GM23338 (cell line): Measurements from ENCODE around the gene MAPK13. TPM values are rescaled to one million over a fixed set of nuclear protein-coding genes. Genes with fewer than 3 reads are reported as not detected.

Experiments
- ATAC-seq: fragments of 200-7000 bp; cut with Tn5 transposase; 3 replicates; pipeline ENCODE4 v1.9.1; 2020
- DNase-seq: peaks from one replicate; pipeline ENCODE4 v3.0.0-alpha.2; 2015; ENCODE audit warnings: low spot score
- H2AFZ ChIP-seq: fragments of 200-600 bp; sonication (generic); 2 replicates; pipeline ENCODE4 v1.8.0; 2016; ENCODE audit warnings: antibody characterized with exemption, mild to moderate bottlenecking, moderate library complexity
- H3F3A ChIP-seq: fragments of 200-600 bp; sonication (generic); replicated peaks from 2 replicates; pipeline ENCODE4 v1.8.0; 2017; ENCODE audit warnings: antibody characterized with exemption, mixed run types, low read depth
- H3K27ac ChIP-seq: fragments of 200-600 bp; sonication (generic); 2 replicates; pipeline ENCODE4 v1.6.1; 2016; ENCODE audit warnings: low read depth
- H3K27me3 ChIP-seq: fragments of 200-600 bp; sonication (generic); 2 replicates; pipeline ENCODE4 v1.8.0; 2016; ENCODE audit warnings: mild to moderate bottlenecking, mixed run types, moderate library complexity; ENCODE audit not compliant: insufficient read depth
- H3K36me3 ChIP-seq: fragments of 200-600 bp; sonication (generic); 2 replicates; pipeline ENCODE4 v1.8.0; 2016; ENCODE audit warnings: mild to moderate bottlenecking; ENCODE audit not compliant: insufficient read depth
- H3K4me1 ChIP-seq: fragments of 200-600 bp; sonication (generic); 2 replicates; pipeline ENCODE4 v1.8.0; 2016; ENCODE audit warnings: mild to moderate bottlenecking, moderate library complexity; ENCODE audit not compliant: insufficient read depth
- H3K4me2 ChIP-seq: fragments of 200-600 bp; sonication (generic); 2 replicates; pipeline ENCODE4 v1.7.1; 2017; ENCODE audit warnings: mixed run types
- H3K4me3 ChIP-seq: fragments of 200-600 bp; sonication (generic); 2 replicates; pipeline ENCODE4 v1.6.1; 2016; ENCODE audit warnings: mixed run types
- H3K79me2 ChIP-seq: fragments of 200-600 bp; sonication (generic); replicated peaks from 2 replicates; pipeline ENCODE4 v1.8.0; 2017; ENCODE audit warnings: mild to moderate bottlenecking; ENCODE audit not compliant: insufficient read depth
- H3K9me2 ChIP-seq: fragments of 200-600 bp; sonication (generic); 2 replicates; pipeline ENCODE4 v1.8.0; 2017; ENCODE audit not compliant: insufficient read depth
- H4K20me1 ChIP-seq: fragments of 200-600 bp; sonication (generic); replicated peaks from 2 replicates; pipeline ENCODE4 v1.8.0; 2017; ENCODE audit warnings: mild to moderate bottlenecking; ENCODE audit not compliant: insufficient read depth
- H3K27ac Mint-ChIP-seq: 2 replicates; pipeline ENCODE4 v1.8.0; 2020; ENCODE audit warnings: inconsistent platforms, mild to moderate bottlenecking, moderate library complexity, mixed read lengths
- H3K27me3 Mint-ChIP-seq: 3 replicates; pipeline ENCODE4 v1.8.0; 2022; ENCODE audit warnings: low read depth, mild to moderate bottlenecking, moderate library complexity, mixed read lengths, inconsistent platforms; ENCODE audit not compliant: insufficient read depth, poor library complexity
- H3K36me3 Mint-ChIP-seq: 3 replicates; pipeline ENCODE4 v1.8.0; 2021; ENCODE audit warnings: low read depth, mild to moderate bottlenecking, inconsistent platforms, moderate library complexity, mixed read lengths
- H3K4me1 Mint-ChIP-seq: 3 replicates; pipeline ENCODE4 v1.8.0; 2020; ENCODE audit warnings: mild to moderate bottlenecking, inconsistent platforms, mixed read lengths
- H3K4me3 Mint-ChIP-seq: 3 replicates; pipeline ENCODE4 v1.8.0; 2021; ENCODE audit warnings: moderate library complexity, mild to moderate bottlenecking, inconsistent platforms, mixed read lengths
- H3K9me3 Mint-ChIP-seq: 3 replicates; pipeline ENCODE4 v1.8.0; 2020; ENCODE audit warnings: moderate library complexity, mild to moderate bottlenecking, inconsistent platforms, mixed read lengths
- CTCF ChIP-seq, 2 experiments: fragments of 200-600 bp in 1 of 2; sonication (generic) in 1 of 2; conservative IDR thresholded peaks; 2 replicates each; pipeline versions ENCODE4 v1.5.1 to v1.6.1; 2016 to 2017; ENCODE audit warnings: antibody characterized with exemption in 2 of 2, low read depth in 2 of 2, mild to moderate bottlenecking in 2 of 2, moderate library complexity in 1 of 2
- ETS1 ChIP-seq: IDR thresholded peaks from 2 replicates; pipeline ENCODE4 v1.6.1; 2016; ENCODE audit warnings: antibody characterized with exemption
- EZH2 ChIP-seq: fragments of 200-600 bp; sonication (generic); IDR thresholded peaks from one replicate; pipeline ENCODE4 v1.8.0; 2017; ENCODE audit warnings: antibody characterized with exemption, mild to moderate bottlenecking, low read depth; ENCODE audit not compliant: unreplicated experiment
- EZH2phosphoT487 ChIP-seq: fragments of 200-600 bp; sonication (generic); IDR thresholded peaks from one replicate; pipeline ENCODE4 v1.8.1; 2018; ENCODE audit warnings: antibody characterized with exemption; ENCODE audit not compliant: unreplicated experiment
- JUNB ChIP-seq: IDR thresholded peaks from one replicate; pipeline ENCODE4 v1.6.1; 2016; ENCODE audit warnings: antibody characterized with exemption; ENCODE audit not compliant: unreplicated experiment
- NANOG ChIP-seq: IDR thresholded peaks from 2 replicates; pipeline ENCODE4 v1.6.1; 2016; ENCODE audit warnings: antibody characterized with exemption, borderline replicate concordance
- POLR2AphosphoS5 ChIP-seq: IDR thresholded peaks from 2 replicates; pipeline ENCODE4 v1.6.1; 2016; ENCODE audit warnings: antibody characterized with exemption, low read depth
- STAT1 ChIP-seq: IDR thresholded peaks from one replicate; pipeline ENCODE4 v1.6.1; 2016; ENCODE audit warnings: antibody characterized with exemption; ENCODE audit not compliant: unreplicated experiment
- ZNF114 ChIP-seq: fragments of 250-450 bp; sonication (Bioruptor Pico); IDR thresholded peaks from 2 replicates; pipeline ENCODE4 v1.5.0; 2020; ENCODE audit warnings: mild to moderate bottlenecking, moderate library complexity
- ZNF331 ChIP-seq: fragments of 250-450 bp; sonication (Bioruptor Pico); IDR thresholded peaks from 2 replicates; pipeline ENCODE4 v1.5.0; 2020; ENCODE audit warnings: low read depth, mild to moderate bottlenecking, moderate library complexity
- ZNF462 ChIP-seq: fragments of 250-450 bp; sonication (Bioruptor Pico); IDR thresholded peaks from 2 replicates; pipeline ENCODE4 v1.5.0; 2020; ENCODE audit warnings: mild to moderate bottlenecking, moderate library complexity
- polyA plus RNA-seq: library from polyadenylated mRNA; unstranded; fragments of >200 nt; fragmentation: Nextera tagmentation; extraction: Ambion mirVana; gene quantifications from 2 replicates; pipeline ENCODE4 v1.2.1, GENCODE V29; 2016
- total RNA-seq: library from RNA; depleted of rRNA; stranded (reverse); fragments of >200 nt; shearing (Covaris generic); gene quantifications from 2 replicates; pipeline ENCODE4 v1.2.3, GENCODE V29; 2014

Gene MAPK13
- total and polyA plus RNA-seq, 2 experiments from 2014 or later = 6.3 to 12.3 TPM

GRCh38 chr6:36125575-36125974 lies 4.7 kb upstream of the MAPK13 start:
- H3K4me1 ChIP-seq = peaks cover 9% of the 10 kb centered on the region
- Mint-ChIP-seq H3K36me3 (no peaks in the 10 kb centered on the region), H3K27me3 (peaks cover 10% of the 10 kb centered on the region), H3K4me1 (peaks cover 21% of the 10 kb centered on the region), H3K27ac (no peak overlapping the region), H3K9me3 (peaks cover 2% of the 10 kb centered on the region; the same call in 1 of the 3 replicates), H3K4me3 (no peak overlapping the region)
- peaks cover 9% of the 10 kb centered on the region; the same call in 1 of the 2 replicates for H3K27me3 ChIP-seq
- DNase-seq (no peak), ATAC-seq (no peak)
- no peak overlapping the region for H3K27ac ChIP-seq
- H2AFZ ChIP-seq = no peak overlapping the region
- no peak overlapping the region for H3K4me2 ChIP-seq
- H3K36me3 ChIP-seq = no peaks in the 10 kb centered on the region
- H3K79me2 ChIP-seq = no peaks in the 10 kb centered on the region
- H4K20me1 ChIP-seq = no peaks in the 10 kb centered on the region; the same call in 1 of the 2 replicates
- H3K9me2 ChIP-seq = no peaks in the 10 kb centered on the region
- no peaks in the 10 kb centered on the region for H3F3A ChIP-seq
- TF ChIP-seq JUNB (no peak), EZH2 (no peak)
- H3K4me3 ChIP-seq = no peak overlapping the region

GRCh38 chr6:36126121-36126520 lies 4.2 kb upstream of the MAPK13 start:
- Mint-ChIP-seq H3K36me3 (no peaks in the 10 kb centered on the region), H3K27me3 (peaks cover 7% of the 10 kb centered on the region), H3K27ac (no peak overlapping the region; the same call in 1 of the 2 replicates), H3K4me3 (no peak overlapping the region), H3K9me3 (peaks cover 2% of the 10 kb centered on the region; the same call in 1 of the 3 replicates), H3K4me1 (peaks cover 15% of the 10 kb centered on the region)
- Histone ChIP-seq H3K9me2 (no peaks in the 10 kb centered on the region), H3F3A (no peaks in the 10 kb centered on the region), H4K20me1 (no peaks in the 10 kb centered on the region; the same call in 1 of the 2 replicates), H3K4me2 (no peak overlapping the region), H3K27ac (no peak overlapping the region), H3K79me2 (no peaks in the 10 kb centered on the region), H3K4me1 (peaks cover 7% of the 10 kb centered on the region; the same call in 1 of the 2 replicates), H3K27me3 (peaks cover 14% of the 10 kb centered on the region; the same call in 1 of the 2 replicates), H2AFZ (no peak overlapping the region), H3K4me3 (no peak overlapping the region), H3K36me3 (no peaks in the 10 kb centered on the region)
- no peak for ATAC-seq
- DNase-seq = no peak
- TF ChIP-seq POLR2AphosphoS5 (no peak), ZNF331 (CRISPR knock-in tag) (no peak), NANOG (no peak), ETS1 (no peak), ZNF114 (CRISPR knock-in tag) (no peak), STAT1 (no peak), EZH2phosphoT487 (no peak), CTCF (conservative IDR thresholded peaks at IDR 0.05; ENCODE audit: low read depth in 2 of 2) (no peak), EZH2 (no peak), ZNF462 (CRISPR knock-in tag) (no peak)
